DMS114 treated with DMSO at 0.1 percent for 48 hours (cell line): ENCODE measurements around the gene CDC42EP4.
A peak's percentile ranks its signal among the peaks of the same experiment; 100 is the strongest.
"Not testable (repeated sequence)": the region's sequence is repeated elsewhere in the genome, so short reads cannot be mapped to it uniquely, and the experiment has no call there.

Experiments
- DNase-seq: peaks from one replicate; lab custom pipeline; 2025; ENCODE audit not compliant: unreplicated experiment; lab: John Stamatoyannopoulos, UW

Gene CDC42EP4

GRCh38 chr17:73323409-73324159 lies 11.8 kb upstream of the CDC42EP4 start:
- no peak for DNase-seq

- DNase-seq: no peak
These were observed 8.9 kb upstream of the CDC42EP4 start for GRCh38 chr17:73320601-73321264.

GRCh38 chr17:73319766-73320165 lies 8.0 kb upstream of the CDC42EP4 start:
- DNase-seq: no peak

- DNase-seq: no peak
These were observed 7.0 kb upstream of the CDC42EP4 start for GRCh38 chr17:73318836-73319235.

- no peak for DNase-seq
These were observed 6.6 kb upstream of the CDC42EP4 start for GRCh38 chr17:73318427-73318813.

- no peak for DNase-seq
These were observed 6.0 kb upstream of the CDC42EP4 start for GRCh38 chr17:73317513-73318426.

- DNase-seq: no peak
These were observed 5.2 kb upstream of the CDC42EP4 start for GRCh38 chr17:73316919-73317505.

GRCh38 chr17:73315471-73315870 lies 3.7 kb upstream of the CDC42EP4 start:
- no peak for DNase-seq

- no peak for DNase-seq
These were observed 1.8 kb upstream of the CDC42EP4 start for GRCh38 chr17:73313526-73314127.

GRCh38 chr17:73312887-73313286 lies 1.1 kb upstream of the CDC42EP4 start:
- not testable (repeated sequence) for DNase-seq

GRCh38 chr17:73311428-73311780 lies 397 bp downstream of the CDC42EP4 start:
- DNase-seq: no peak

GRCh38 chr17:73309727-73310596 lies 1.8 kb downstream of the CDC42EP4 start:
- DNase-seq: no peak

- DNase-seq: not testable (repeated sequence)
These were observed 2.8 kb downstream of the CDC42EP4 start for GRCh38 chr17:73308959-73309358.

- DNase-seq: no peak
These were observed 3.6 kb downstream of the CDC42EP4 start for GRCh38 chr17:73308017-73308823.

- no peak for DNase-seq
These were observed 4.7 kb downstream of the CDC42EP4 start for GRCh38 chr17:73307130-73307529.

GRCh38 chr17:73305845-73306836 lies 5.7 kb downstream of the CDC42EP4 start:
- DNase-seq: no peak

GRCh38 chr17:73304971-73305812 lies 6.6 kb downstream of the CDC42EP4 start:
- DNase-seq: peak; percentile 32
